GM12878 (cell line): ENCODE data around the gene PDGFC. TPM values are rescaled to one million over a fixed set of nuclear protein-coding genes. Genes with fewer than 3 reads are reported as not detected.

Experiments
- ATAC-seq: fragments of 200-7000 bp; cut with Tn5 transposase; 3 replicates; pipeline ENCODE4 v1.9.1; 2020; ENCODE audit warnings: mild to moderate bottlenecking, moderate library complexity
- BruUV-seq: library from RNA; stranded (reverse); fragments of 400-500 nt; replicated peaks from 2 replicates; lab custom pipeline; 2021; lab: Mats Ljungman, UMichigan
- CTCF ChIA-PET: fragments of 300-600 bp; sonication (Branson Sonifier 250); formaldehyde crosslinking; extraction: SDS; loops from one replicate; lab custom pipeline; 2021; ENCODE audit warnings: inconsistent platforms; lab: Yijun Ruan, JAX
- POLR2A ChIA-PET: fragments of 350-600 bp; formaldehyde crosslinking; extraction: SDS; loops from one replicate; lab custom pipeline; 2021; ENCODE audit warnings: inconsistent platforms; lab: Charles Lee
- RAD21 ChIA-PET: fragments of 300-600 bp; sonication (Branson Sonifier 250); formaldehyde crosslinking; loops from one replicate; lab custom pipeline; 2023; ENCODE audit warnings: antibody characterized with exemption; ENCODE audit not compliant: unreplicated experiment; lab: Charles Lee
- SMC1A ChIA-PET: fragments of 300-600 bp; sonication (Branson Sonifier 250); formaldehyde crosslinking; loops from one replicate; lab custom pipeline; 2023; ENCODE audit not compliant: unreplicated experiment, uncharacterized antibody; lab: Charles Lee
- DNase-seq: peaks from one replicate; pipeline ENCODE4 v3.0.0-alpha.2; 2011; ENCODE audit warnings: low read depth, low spot score
- FAIRE-seq: peaks from 3 replicates; lab custom pipeline; 2011; peaks lifted over from hg19 to GRCh38; lab: Jason Lieb, UNC
- H2AFZ ChIP-seq: 2 replicates; pipeline ENCODE4 v1.6.0; 2011; ENCODE audit warnings: low read depth, low read length, control low read depth; ENCODE audit not compliant: control insufficient read depth
- H3K27ac ChIP-seq: 2 replicates; pipeline ENCODE4 v1.5.1; 2011; ENCODE audit warnings: control low read depth; ENCODE audit not compliant: control insufficient read depth, insufficient read depth
- H3K27me3 ChIP-seq, 2 experiments: replicated peaks in 1 of 2; 2 replicates each; pipeline versions ENCODE4 v1.6.0 to v1.6.1; 2011; ENCODE audit warnings: low read length in 1 of 2; ENCODE audit not compliant: control insufficient read depth in 2 of 2, insufficient read depth in 2 of 2
- H3K36me3 ChIP-seq, 2 experiments: 2 replicates each; pipeline ENCODE4 v1.5.1; 2011; ENCODE audit warnings: low read length in 1 of 2; ENCODE audit not compliant: control insufficient read depth in 2 of 2, insufficient read depth in 2 of 2
- H3K4me1 ChIP-seq: 2 replicates; pipeline ENCODE4 v1.6.1; 2011; ENCODE audit warnings: mild to moderate bottlenecking, low read length, moderate library complexity, mixed read lengths; ENCODE audit not compliant: control insufficient read depth, insufficient read depth
- H3K4me2 ChIP-seq: 2 replicates; pipeline ENCODE4 v1.6.0; 2011; ENCODE audit warnings: control low read depth; ENCODE audit not compliant: control insufficient read depth, insufficient read depth
- H3K4me3 ChIP-seq: fragments of 200-600 bp; sonication (generic); 2 replicates; pipeline ENCODE4 v1.5.1; 2016
- H3K79me2 ChIP-seq: 2 replicates; pipeline ENCODE4 v1.6.0; 2011; ENCODE audit warnings: low read length; ENCODE audit not compliant: control insufficient read depth, insufficient read depth
- H3K9ac ChIP-seq: 2 replicates; pipeline ENCODE4 v1.8.0; 2011; ENCODE audit warnings: low read length, control low read depth, mixed read lengths; ENCODE audit not compliant: control insufficient read depth, insufficient read depth
- H3K9me3 ChIP-seq: replicated peaks from 3 replicates; pipeline ENCODE4 v1.5.1; 2011; ENCODE audit warnings: mild to moderate bottlenecking, low read length; ENCODE audit not compliant: control insufficient read depth, insufficient read depth
- H4K20me1 ChIP-seq: 2 replicates; pipeline ENCODE4 v1.6.0; 2011; ENCODE audit not compliant: control insufficient read depth, insufficient read depth
- EED ChIP-seq: sonication (generic); IDR thresholded peaks from 2 replicates; pipeline ENCODE4 v1.6.1; 2016; ENCODE audit warnings: antibody characterized with exemption, low read depth
- FOXM1 ChIP-seq: IDR thresholded peaks from 2 replicates; pipeline ENCODE4 v1.6.1; 2012; ENCODE audit warnings: low read depth, mild to moderate bottlenecking, inconsistent platforms, low read length, moderate library complexity
- HCFC1 ChIP-seq: fragments of 150-350 bp; IDR thresholded peaks from 2 replicates; pipeline ENCODE4 v1.6.1; 2014; ENCODE audit warnings: low read length
- RUNX3 ChIP-seq: IDR thresholded peaks from 2 replicates; pipeline ENCODE4 v1.6.1; 2012; ENCODE audit warnings: low read length, inconsistent platforms
- SREBF1 ChIP-seq: IDR thresholded peaks from 2 replicates; pipeline ENCODE4 v1.6.1; 2012; ENCODE audit warnings: mild to moderate bottlenecking, low read length
- WGBS: methylation state at CpG from one replicate; pipeline ENCODE4 v1.1.6; 2016; ENCODE audit warnings: low lambda C conversion rate; ENCODE audit not compliant: insufficient replicate concordance, insufficient coverage; ENCODE audit errors: missing lambda C conversion rate; 5-methylcytosine and 5-hydroxymethylcytosine counted together
- in situ Hi-C: fragments of 300-500 bp; cut with MboI; formaldehyde crosslinking; loops from 9 replicates; pipeline ENCODE4 v1.14.3; 2018; ENCODE audit warnings: mixed read lengths
- intact Hi-C: fragments of 100-400 bp; cut with micrococcal nuclease; formaldehyde crosslinking; loops from one replicate; pipeline ENCODE4 v1.14.2; 2022; ENCODE audit not compliant: unreplicated experiment
- polyA plus RNA-seq, 11 experiments: library from polyadenylated mRNA; depleted of rRNA in 4 of 11; unstranded in 6 of 11; stranded (reverse) in 5 of 11; fragments of >200 nt; fragmentation: Nextera tagmentation in 4 of 11; fragmentation: Illumina TruSeq in 1 of 11; extraction: Ambion mirVana in 4 of 11; extraction: Trizol in 1 of 11; gene quantifications; 1 replicate in 1 of 11; 2 replicates in 10 of 11; pipeline versions ENCODE4 v1.2.1 to v1.2.3, GENCODE V29; 2011 to 2016; ENCODE audit warnings: inconsistent platforms in 2 of 11, missing spikeins in 2 of 11, low read depth in 1 of 11
- total RNA-seq, 4 experiments: library from RNA; depleted of rRNA in 3 of 4; stranded (reverse); fragments of >200 nt in 3 of 4; fragmentation: Illumina TruSeq in 1 of 4; extraction: Trizol in 1 of 4; gene quantifications; 2 replicates each; pipeline versions ENCODE4 v1.2.1 to v1.2.3, GENCODE V29; 2013 to 2021
- TF ChIP-seq, protein P1 (sequence below): fragments of 450-650 bp; IDR thresholded peaks from 2 replicates; pipeline ENCODE4 v1.6.1; 2018; ENCODE audit warnings: mild to moderate bottlenecking, low read depth, moderate library complexity; ENCODE audit not compliant: partially characterized antibody
- TF ChIP-seq, protein P2 (sequence below): fragments of 450-650 bp; IDR thresholded peaks from 2 replicates; pipeline ENCODE4 v1.6.1; 2017; ENCODE audit warnings: mild to moderate bottlenecking

Gene PDGFC
- total and polyA plus RNA-seq, 10 of the 15 experiments (the other 5 are each of a cell fraction or from before 2014, with no cell fraction given) = 0.02 to 0.18 TPM; not detected in 8

DNA sequence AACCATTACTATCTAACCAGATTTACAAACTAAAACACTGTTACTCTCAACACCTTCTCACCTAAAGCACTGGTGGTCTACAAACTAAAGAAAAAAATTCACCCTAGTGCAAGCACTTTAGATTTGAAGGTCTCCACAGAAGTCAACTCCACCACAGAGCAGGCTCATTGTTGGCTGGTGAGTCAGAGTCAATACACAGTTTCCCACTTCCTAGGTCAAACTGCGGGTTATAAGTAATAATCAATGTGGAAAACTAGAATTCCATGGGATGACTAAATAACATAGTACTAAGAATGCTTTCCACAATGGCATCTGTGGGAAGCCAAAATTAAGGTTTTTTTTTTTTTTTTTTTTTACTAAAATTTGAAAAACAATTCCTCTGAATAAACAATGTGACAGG is 191.8 kb downstream of the PDGFC start:
- DNase-seq (no peak), FAIRE-seq (no peak), ATAC-seq (no peak)
- WGBS = 48% methylated on average over 1 of the region's 1 CpG
- no peak for TF ChIP-seq EED
- TF ChIP-seq, protein P1, sequence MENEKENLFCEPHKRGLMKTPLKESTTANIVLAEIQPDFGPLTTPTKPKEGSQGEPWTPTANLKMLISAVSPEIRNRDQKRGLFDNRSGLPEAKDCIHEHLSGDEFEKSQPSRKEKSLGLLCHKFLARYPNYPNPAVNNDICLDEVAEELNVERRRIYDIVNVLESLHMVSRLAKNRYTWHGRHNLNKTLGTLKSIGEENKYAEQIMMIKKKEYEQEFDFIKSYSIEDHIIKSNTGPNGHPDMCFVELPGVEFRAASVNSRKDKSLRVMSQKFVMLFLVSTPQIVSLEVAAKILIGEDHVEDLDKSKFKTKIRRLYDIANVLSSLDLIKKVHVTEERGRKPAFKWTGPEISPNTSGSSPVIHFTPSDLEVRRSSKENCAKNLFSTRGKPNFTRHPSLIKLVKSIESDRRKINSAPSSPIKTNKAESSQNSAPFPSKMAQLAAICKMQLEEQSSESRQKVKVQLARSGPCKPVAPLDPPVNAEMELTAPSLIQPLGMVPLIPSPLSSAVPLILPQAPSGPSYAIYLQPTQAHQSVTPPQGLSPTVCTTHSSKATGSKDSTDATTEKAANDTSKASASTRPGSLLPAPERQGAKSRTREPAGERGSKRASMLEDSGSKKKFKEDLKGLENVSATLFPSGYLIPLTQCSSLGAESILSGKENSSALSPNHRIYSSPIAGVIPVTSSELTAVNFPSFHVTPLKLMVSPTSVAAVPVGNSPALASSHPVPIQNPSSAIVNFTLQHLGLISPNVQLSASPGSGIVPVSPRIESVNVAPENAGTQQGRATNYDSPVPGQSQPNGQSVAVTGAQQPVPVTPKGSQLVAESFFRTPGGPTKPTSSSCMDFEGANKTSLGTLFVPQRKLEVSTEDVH = no peak
- TF ChIP-seq SREBF1 = no peak
- TF ChIP-seq, protein P2, sequence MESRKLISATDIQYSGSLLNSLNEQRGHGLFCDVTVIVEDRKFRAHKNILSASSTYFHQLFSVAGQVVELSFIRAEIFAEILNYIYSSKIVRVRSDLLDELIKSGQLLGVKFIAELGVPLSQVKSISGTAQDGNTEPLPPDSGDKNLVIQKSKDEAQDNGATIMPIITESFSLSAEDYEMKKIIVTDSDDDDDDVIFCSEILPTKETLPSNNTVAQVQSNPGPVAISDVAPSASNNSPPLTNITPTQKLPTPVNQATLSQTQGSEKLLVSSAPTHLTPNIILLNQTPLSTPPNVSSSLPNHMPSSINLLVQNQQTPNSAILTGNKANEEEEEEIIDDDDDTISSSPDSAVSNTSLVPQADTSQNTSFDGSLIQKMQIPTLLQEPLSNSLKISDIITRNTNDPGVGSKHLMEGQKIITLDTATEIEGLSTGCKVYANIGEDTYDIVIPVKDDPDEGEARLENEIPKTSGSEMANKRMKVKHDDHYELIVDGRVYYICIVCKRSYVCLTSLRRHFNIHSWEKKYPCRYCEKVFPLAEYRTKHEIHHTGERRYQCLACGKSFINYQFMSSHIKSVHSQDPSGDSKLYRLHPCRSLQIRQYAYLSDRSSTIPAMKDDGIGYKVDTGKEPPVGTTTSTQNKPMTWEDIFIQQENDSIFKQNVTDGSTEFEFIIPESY = no peak
- TF ChIP-seq FOXM1 = no peak
- no peak for TF ChIP-seq HCFC1
- no peak for TF ChIP-seq RUNX3
- H4K20me1 ChIP-seq = no peaks in the 10 kb centered on the region
- ChIA-PET SMC1A (interaction anchor here (0.9 to 1.0 kb wide), 2 partner anchors 16 to 80 kb away, joined by 3 read pairs; no protein-coding TSS in a partner anchor), POLR2A (interaction anchor here (0.6 kb wide), 1 partner anchor 546 kb away, joined by 6 read pairs; no protein-coding TSS in a partner anchor), CTCF (interaction anchor here (0.7 kb wide), 1 partner anchor 20 kb away, joined by 4 read pairs; no protein-coding TSS in a partner anchor), RAD21 (interaction anchor here (1.1 kb wide), 1 partner anchor 10 kb away, joined by 3 read pairs; no protein-coding TSS in a partner anchor)
- in situ Hi-C loops = no loop called here
- H3K4me2 ChIP-seq = no peak overlapping the region
- no peaks in the 10 kb centered on the region for H3K36me3 ChIP-seq
- H3K9me3 ChIP-seq = no peaks in the 10 kb centered on the region
- H3K4me1 ChIP-seq = no peaks in the 10 kb centered on the region
- no TSS peak for BruUV-seq
- no peak overlapping the region for H2AFZ ChIP-seq
- H3K79me2 ChIP-seq = no peaks in the 10 kb centered on the region
- no peak overlapping the region for H3K4me3 ChIP-seq
- no peaks in the 10 kb centered on the region for H3K27me3 ChIP-seq
- no peak overlapping the region for H3K27ac ChIP-seq
- intact Hi-C loops = no loop called here
- no peak overlapping the region for H3K9ac ChIP-seq
